ENCODE results near the gene NEDD9.

Gene NEDD9

GRCh38 chr6:11139051-11139960 is 93.2 kb downstream of the NEDD9 start:
- H3K4me1 ChIP-seq (ENCODE audit: control insufficient read depth, insufficient read depth, low read length, unreplicated experiment), result peaks cover 51% of the 10 kb centered on the region
- H3K36me3 ChIP-seq (ENCODE audit: insufficient read depth, low read length), result peaks cover 16% of the 10 kb centered on the region
- H3K79me2 ChIP-seq (ENCODE audit: control insufficient read depth, insufficient read depth, low read length, unreplicated experiment), result no peaks in the 10 kb centered on the region
- H3K4me3 ChIP-seq (ENCODE audit: low read depth, low read length), result no peak overlapping the region
- 0 out of 2 replicates have a peak overlapping the region, but pooled peaks have one; percentile 20 for H3K27ac ChIP-seq (ENCODE audit: low read depth, low read length)
- no peaks in the 10 kb centered on the region for H3K27me3 ChIP-seq (ENCODE audit: insufficient read depth, low read length)
- no peak overlapping the region for H2AFZ ChIP-seq (ENCODE audit: low read length, unreplicated experiment)

DNA sequence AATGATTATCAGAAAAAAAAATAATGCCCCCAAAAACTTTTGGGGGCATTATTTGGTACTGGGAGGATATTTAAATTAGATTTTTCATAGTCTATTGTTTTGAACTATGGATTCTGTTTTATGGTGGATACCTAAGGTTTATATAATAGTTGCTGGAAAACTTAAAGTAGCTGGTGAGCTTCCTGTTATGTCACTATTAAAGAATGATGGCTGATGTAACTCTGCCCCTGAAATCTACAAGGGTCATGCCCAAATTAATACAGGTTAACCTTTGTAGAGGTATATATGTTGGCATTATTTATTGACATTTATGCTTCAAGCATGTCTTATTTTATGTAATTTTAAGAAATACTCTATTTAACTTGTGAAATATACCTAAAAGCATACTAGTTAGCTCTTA is 95.7 kb downstream of the NEDD9 start:
- Histone ChIP-seq H2AFZ (ENCODE audit: low read length, unreplicated experiment) (no peak overlapping the region), H3K27me3 (ENCODE audit: insufficient read depth, low read length) (no peaks in the 10 kb centered on the region), H3K4me1 (ENCODE audit: control insufficient read depth, insufficient read depth, low read length, unreplicated experiment) (peaks cover 39% of the 10 kb centered on the region), H3K36me3 (ENCODE audit: insufficient read depth, low read length) (peaks cover 16% of the 10 kb centered on the region), H3K79me2 (ENCODE audit: control insufficient read depth, insufficient read depth, low read length, unreplicated experiment) (peaks cover 10% of the 10 kb centered on the region), H3K27ac (ENCODE audit: low read depth, low read length) (no peak overlapping the region), H3K4me3 (ENCODE audit: low read depth, low read length) (no peak overlapping the region)
